CD4-positive, alpha-beta T cell (primary cell): Measurements from ENCODE around the gene ALPG. TPM values are rescaled to one million over a fixed set of nuclear protein-coding genes. Genes with fewer than 3 reads are reported as not detected.
"Not testable (repeated sequence)": the region's sequence is repeated elsewhere in the genome, so short reads cannot be mapped to it uniquely, and the experiment has no call there.

Experiments
- ATAC-seq: fragments of 200-7000 bp; cut with Tn5 transposase; one replicate; pipeline ENCODE4 v1.10.0; 2022; ENCODE audit warnings: mild to moderate bottlenecking; ENCODE audit not compliant: poor library complexity
- CTCF ChIA-PET: fragments of 350-600 bp; sonication (Branson Sonifier 250); formaldehyde crosslinking; loops from one replicate; lab custom pipeline; 2021; ENCODE audit warnings: antibody characterized with exemption, inconsistent platforms; lab: Charles Lee
- POLR2A ChIA-PET: fragments of 350-600 bp; sonication (Branson Sonifier 250); formaldehyde crosslinking; loops from one replicate; lab custom pipeline; 2021; ENCODE audit warnings: antibody characterized with exemption, inconsistent platforms; lab: Charles Lee
- DNase-seq, 14 experiments: peaks; one replicate each; pipeline ENCODE4 v3.0.0-alpha.2; 2013 to 2020; ENCODE audit warnings: mixed read lengths in 2 of 14
- H3K27ac ChIP-seq, 2 donors: one replicate each; pipeline versions ENCODE4 v1.5.1 to v1.7.0; 2013; ENCODE audit warnings: low read length in 2 of 2, low read depth in 1 of 2, mild to moderate bottlenecking in 1 of 2
- H3K27me3 ChIP-seq, 2 experiments: 1 replicate in 1 of 2; 2 replicates in 1 of 2; pipeline versions ENCODE4 v1.6.1 to v1.7.0; 2013; ENCODE audit warnings: low read length in 2 of 2, control low read depth in 1 of 2, mild to moderate bottlenecking in 1 of 2, moderate library complexity in 1 of 2; ENCODE audit not compliant: insufficient read depth in 2 of 2, control insufficient read depth in 1 of 2
- H3K36me3 ChIP-seq: one replicate; pipeline ENCODE4 v1.6.1; 2013; ENCODE audit warnings: low read length, control low read depth; ENCODE audit not compliant: insufficient read depth
- H3K4me1 ChIP-seq: one replicate; pipeline ENCODE4 v1.6.1; 2013; ENCODE audit warnings: low read length, control low read depth; ENCODE audit not compliant: insufficient read depth
- H3K4me3 ChIP-seq: one replicate; pipeline ENCODE4 v1.5.1; 2013; ENCODE audit warnings: mild to moderate bottlenecking, low read length, moderate library complexity
- H3K9me3 ChIP-seq, 2 experiments: 1 replicate in 1 of 2; 2 replicates in 1 of 2; pipeline versions ENCODE4 v1.6.1 to v1.7.0; 2013; ENCODE audit warnings: low read length in 2 of 2, mild to moderate bottlenecking in 2 of 2, control low read depth in 1 of 2, moderate library complexity in 1 of 2; ENCODE audit not compliant: control insufficient read depth in 1 of 2, insufficient read depth in 1 of 2
- H3K27ac Mint-ChIP-seq: one replicate; pipeline ENCODE4 v1.8.0; 2020; ENCODE audit warnings: mixed read lengths
- H3K27me3 Mint-ChIP-seq: one replicate; pipeline ENCODE4 v1.8.0; 2021; ENCODE audit warnings: mixed read lengths
- H3K36me3 Mint-ChIP-seq: one replicate; pipeline ENCODE4 v1.8.0; 2021; ENCODE audit warnings: low read depth, mixed read lengths
- H3K4me1 Mint-ChIP-seq: one replicate; pipeline ENCODE4 v1.8.0; 2021; ENCODE audit warnings: low read depth, mixed read lengths
- H3K4me3 Mint-ChIP-seq: one replicate; pipeline ENCODE4 v1.8.0; 2020; ENCODE audit warnings: mild to moderate bottlenecking, mixed read lengths
- H3K9me3 Mint-ChIP-seq: one replicate; pipeline ENCODE4 v1.8.0; 2020; ENCODE audit warnings: mixed read lengths
- CTCF ChIP-seq: fragments of 200-600 bp; IDR thresholded peaks from one replicate; pipeline ENCODE4 v1.8.0; 2022; ENCODE audit warnings: antibody characterized with exemption, mild to moderate bottlenecking
- intact Hi-C, 2 experiments: fragments of 100-400 bp; cut with DNase I in 1 of 2; cut with micrococcal nuclease in 1 of 2; formaldehyde crosslinking; loops; one replicate each; pipeline versions ENCODE4 v1.15.1 to v1.9.0; 2023 to 2025; cut with DNase I, micrococcal nuclease
- total RNA-seq, 174 experiments: library from RNA in 2 of 174; stranded (reverse) in 2 of 174; gene quantifications; one replicate each; pipeline ENCODE4 v1.2.3 and lab custom pipeline; 2021 to 2026

The ALPG gene
- total RNA-seq, 2 experiments from 2014 or later, result not detected

DNA sequence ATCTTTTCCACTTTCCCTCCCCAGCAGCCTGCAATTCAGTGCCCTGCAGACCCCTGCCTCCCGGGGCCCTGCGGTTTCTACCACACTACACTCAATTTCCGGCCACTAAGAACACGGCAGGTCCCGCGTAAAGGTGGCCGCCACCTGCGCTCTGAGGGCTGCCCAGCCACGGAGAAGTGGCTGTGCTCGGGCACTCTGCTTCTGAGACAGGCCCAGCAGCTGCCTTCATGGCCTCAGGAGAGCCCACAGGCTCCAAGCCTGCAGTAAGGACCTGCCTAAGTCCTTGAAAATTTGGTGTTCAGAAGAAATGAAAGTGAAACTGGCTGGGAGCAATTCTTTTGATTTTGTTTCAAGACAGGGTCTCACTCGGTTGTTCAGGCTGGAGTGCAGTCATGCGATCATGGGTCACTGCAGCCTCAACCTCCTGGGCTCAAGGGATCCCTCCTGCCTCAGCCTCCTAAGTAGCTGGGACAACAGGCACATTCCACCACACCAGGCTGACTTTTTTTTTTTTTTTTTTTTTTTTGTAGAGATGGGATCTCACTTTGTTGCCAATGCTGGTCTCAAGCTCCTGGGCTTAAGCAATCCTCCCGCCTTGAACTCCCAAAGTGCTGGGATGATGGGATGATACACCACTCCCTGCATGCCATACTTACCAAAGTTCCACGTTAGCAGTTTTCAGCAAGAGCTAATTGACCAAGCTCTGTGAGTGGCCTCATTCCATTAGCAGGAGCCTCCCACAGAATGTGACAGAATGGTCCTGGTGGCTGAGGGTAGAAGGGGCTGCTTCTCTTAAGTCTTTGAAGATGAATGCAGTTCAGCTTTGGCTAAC is 42.6 kb upstream of the ALPG start:
- peaks cover 31% of the 10 kb centered on the region for H3K4me1 ChIP-seq
- no peaks in the 10 kb centered on the region for H3K36me3 Mint-ChIP-seq
- peak overlapping the region; percentile 54 for H3K4me3 ChIP-seq
- peak overlapping the region; percentile 87 for H3K4me3 Mint-ChIP-seq
- no peaks in the 10 kb centered on the region for H3K9me3 ChIP-seq
- no peaks in the 10 kb centered on the region for H3K27me3 ChIP-seq
- DNase-seq, result peak in 6 of 14 experiments; percentile 7 to 50 (median 34)
- no peaks in the 10 kb centered on the region for H3K9me3 Mint-ChIP-seq
- peaks cover 32% of the 10 kb centered on the region for H3K4me1 Mint-ChIP-seq
- peak overlapping the region; percentile 64 for H3K27ac Mint-ChIP-seq
- peak; percentile 58 for ATAC-seq
- ChIA-PET CTCF (no interaction called here), POLR2A (no interaction called here)
- intact Hi-C loops, result no loop called here
- H3K27me3 Mint-ChIP-seq, result no peaks in the 10 kb centered on the region
- no peaks in the 10 kb centered on the region for H3K36me3 ChIP-seq
- no peak overlapping the region for H3K27ac ChIP-seq
- TF ChIP-seq CTCF, result no peak

DNA sequence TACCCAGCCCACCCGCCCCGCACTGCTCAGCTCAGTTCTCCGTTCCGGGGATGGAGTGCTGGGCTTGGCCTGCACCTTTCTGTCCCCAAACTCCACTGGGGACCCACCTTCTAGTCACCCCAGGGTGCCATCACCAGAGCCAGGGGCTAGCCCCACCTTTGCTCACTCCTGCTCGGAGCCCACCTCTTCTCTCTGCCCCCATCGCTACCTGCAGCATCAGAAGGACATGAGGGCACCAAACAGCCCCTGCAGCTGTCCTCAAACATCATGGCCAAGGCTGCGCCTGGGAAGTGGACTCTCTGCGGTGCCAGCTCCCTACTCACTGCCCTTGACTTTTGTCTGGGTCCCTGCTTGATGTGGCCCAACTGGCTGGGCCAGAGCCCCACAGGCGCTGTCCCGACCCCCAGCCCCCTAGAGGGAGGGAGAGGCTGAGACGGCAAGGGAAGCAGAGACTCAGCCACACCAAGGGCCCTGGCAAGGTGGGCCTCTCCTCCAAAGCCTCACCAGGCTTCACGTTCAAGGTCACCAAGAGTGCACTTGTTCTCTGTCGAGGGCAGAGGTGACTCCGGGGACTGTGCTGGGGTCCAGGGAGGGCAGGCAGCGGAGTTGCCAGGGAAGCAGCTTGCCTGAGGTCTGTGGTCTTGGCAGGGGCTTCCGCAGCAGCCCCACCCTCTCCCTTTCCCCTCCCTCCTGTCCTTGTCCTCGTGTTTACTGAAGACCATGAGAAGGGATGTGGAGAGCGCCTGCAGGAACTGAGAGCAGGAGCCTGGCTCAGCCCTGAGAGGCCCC is 41.6 kb upstream of the ALPG start:
- Mint-ChIP-seq H3K4me1 (peaks cover 32% of the 10 kb centered on the region), H3K4me3 (peak overlapping the region; percentile 38), H3K27ac (peak overlapping the region; percentile 64)
- H3K27ac ChIP-seq, DNase-seq, POLR2A ChIA-PET, H3K9me3 ChIP-seq, H3K4me3 ChIP-seq, intact Hi-C loops, ATAC-seq, H3K9me3 Mint-ChIP-seq, H3K27me3 ChIP-seq, H3K36me3 Mint-ChIP-seq, H3K36me3 ChIP-seq, H3K27me3 Mint-ChIP-seq, CTCF ChIA-PET: not testable (repeated sequence)
- H3K4me1 ChIP-seq, result peaks cover 33% of the 10 kb centered on the region

GRCh38 chr2:232365621-232366321 is 40.9 kb upstream of the ALPG start:
- H3K36me3 Mint-ChIP-seq, result no peaks in the 10 kb centered on the region
- H3K4me1 Mint-ChIP-seq, result peaks cover 32% of the 10 kb centered on the region
- no peaks in the 10 kb centered on the region for H3K27me3 Mint-ChIP-seq
- ChIA-PET POLR2A (no interaction called here), CTCF (no interaction called here)
- Histone ChIP-seq H3K4me1 (peaks cover 33% of the 10 kb centered on the region), H3K9me3 (no peaks in the 10 kb centered on the region), H3K36me3 (no peaks in the 10 kb centered on the region), H3K27ac (no peak overlapping the region), H3K4me3 (no peak overlapping the region), H3K27me3 (no peaks in the 10 kb centered on the region)
- intact Hi-C loops, result no loop called here
- peak in 1 of 14 experiments; percentile 29 for DNase-seq
- peak; percentile 60 for ATAC-seq
- H3K27ac Mint-ChIP-seq, result no peak overlapping the region
- no peak overlapping the region for H3K4me3 Mint-ChIP-seq
- H3K9me3 Mint-ChIP-seq, result no peaks in the 10 kb centered on the region
- TF ChIP-seq CTCF, result no peak

DNA sequence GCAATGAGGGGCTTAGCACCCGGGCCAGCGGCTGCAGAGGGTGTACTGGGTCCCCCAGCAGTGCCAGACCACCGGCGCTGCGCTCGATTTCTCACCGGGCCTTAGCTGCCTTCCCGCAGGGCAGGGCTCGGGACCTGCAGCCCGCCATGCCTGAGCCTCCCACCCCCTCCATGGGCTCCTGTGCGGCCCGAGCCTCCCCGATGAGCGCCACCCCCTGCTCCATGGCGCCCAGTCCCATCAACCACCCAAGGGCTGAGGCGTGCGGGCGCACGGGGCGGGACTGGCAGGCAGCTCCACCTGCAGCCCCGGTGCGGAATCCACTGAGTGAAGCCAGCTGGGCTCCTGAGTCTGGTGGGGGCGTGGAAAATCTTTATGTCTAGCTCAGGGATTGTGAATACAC is 40.2 kb upstream of the ALPG start:
- H3K4me3 Mint-ChIP-seq, H3K9me3 Mint-ChIP-seq, H3K36me3 ChIP-seq, H3K27ac Mint-ChIP-seq, H3K27me3 Mint-ChIP-seq, intact Hi-C loops, H3K9me3 ChIP-seq, DNase-seq, H3K4me3 ChIP-seq, H3K36me3 Mint-ChIP-seq, H3K27me3 ChIP-seq, ATAC-seq, CTCF ChIA-PET, POLR2A ChIA-PET, H3K27ac ChIP-seq: not testable (repeated sequence)
- peaks cover 32% of the 10 kb centered on the region for H3K4me1 Mint-ChIP-seq
- peaks cover 33% of the 10 kb centered on the region for H3K4me1 ChIP-seq
